HCT116 (cell line): ENCODE results near the gene FNDC1. TPM values are rescaled to one million over a fixed set of nuclear protein-coding genes. Genes with fewer than 3 reads are reported as not detected.

Experiments used
- ATAC-seq: fragments of 200-7000 bp; cut with Tn5 transposase; 2 replicates; pipeline ENCODE4 v1.9.1; 2020; ENCODE audit warnings: mild to moderate bottlenecking, moderate library complexity
- Bru-seq: library from RNA; stranded (reverse); fragments of 400-500 nt; gene quantifications from one replicate; lab custom pipeline; 2021; lab: Mats Ljungman, UMichigan
- BruChase-seq, 2 experiments: library from RNA; stranded (reverse); fragments of 400-500 nt; gene quantifications; one replicate each; lab custom pipeline; 2021; lab: Mats Ljungman, UMichigan
- BruUV-seq: library from RNA; stranded (reverse); fragments of 400-500 nt; replicated peaks from 2 replicates; lab custom pipeline; 2021; lab: Mats Ljungman, UMichigan
- CTCF ChIA-PET: fragments of 300-600 bp; sonication (Branson Sonifier 250); formaldehyde crosslinking; loops from one replicate; lab custom pipeline; 2021; ENCODE audit warnings: antibody characterized with exemption; lab: Charles Lee
- POLR2A ChIA-PET: fragments of 300-600, 350-600 bp; sonication (Branson Sonifier 250); formaldehyde crosslinking; loops from one replicate; lab custom pipeline; 2021; ENCODE audit warnings: antibody characterized with exemption; lab: Charles Lee
- RAD21 ChIA-PET, 2 experiments: fragments of 300-600 bp; sonication (Branson Sonifier 250); formaldehyde crosslinking; loops; one replicate each; lab custom pipeline; 2023; ENCODE audit warnings: low total read pairs in 2 of 2; ENCODE audit not compliant: uncharacterized antibody in 2 of 2, unreplicated experiment in 2 of 2, low non-redundant PET in 1 of 2; lab: Charles Lee
- DNase-seq: peaks from one replicate; pipeline ENCODE4 v3.0.0-alpha.2; 2010; ENCODE audit warnings: low read depth, low spot score
- H2AFZ ChIP-seq: fragments of 200-600 bp; shearing (Covaris generic), sonication (generic); 2 replicates; pipeline ENCODE4 v1.6.1; 2017; ENCODE audit warnings: low read depth, mixed run types, mixed read lengths, antibody characterized with exemption, low read length; ENCODE audit not compliant: poor library complexity, severe bottlenecking
- H3K27ac ChIP-seq: 2 replicates; pipeline ENCODE4 v1.5.1; 2012; ENCODE audit warnings: low read depth, low read length
- H3K27me3 ChIP-seq: fragments of 200-600 bp; sonication (generic); 2 replicates; pipeline ENCODE4 v1.6.1; 2016; ENCODE audit warnings: mixed run types, low read length, mixed read lengths; ENCODE audit not compliant: insufficient read depth
- H3K36me3 ChIP-seq, 2 experiments: fragments of 200-500 bp in 1 of 2; fragments of 200-600 bp in 1 of 2; sonication (Bioruptor generic) in 1 of 2; sonication (generic) in 1 of 2; 2 replicates each; pipeline versions ENCODE4 v1.5.1 to v1.6.1; 2014 to 2016; ENCODE audit warnings: low read length in 2 of 2, inconsistent platforms in 1 of 2, mixed read lengths in 1 of 2, mixed run types in 1 of 2; ENCODE audit not compliant: insufficient read depth in 2 of 2, control insufficient read depth in 1 of 2
- H3K4me1 ChIP-seq, 2 experiments: fragments of 200-600 bp in 1 of 2; sonication (generic) in 1 of 2; 2 replicates each; pipeline versions ENCODE4 v1.5.1 to v1.6.1; 2012 to 2017; ENCODE audit warnings: low read length in 2 of 2, inconsistent platforms in 1 of 2, mild to moderate bottlenecking in 1 of 2, mixed read lengths in 1 of 2, mixed run types in 1 of 2, moderate library complexity in 1 of 2; ENCODE audit not compliant: insufficient read depth in 2 of 2, control insufficient read depth in 1 of 2
- H3K4me2 ChIP-seq: fragments of 200-600 bp; sonication (generic); 2 replicates; pipeline ENCODE4 v1.6.1; 2017; ENCODE audit warnings: mixed run types, low read length, mixed read lengths
- H3K4me3 ChIP-seq, 2 experiments: fragments of 200-600 bp in 1 of 2; sonication (generic) in 1 of 2; replicated peaks in 1 of 2; 2 replicates each; pipeline ENCODE4 v1.5.1; 2011 to 2016; ENCODE audit warnings: low read length in 2 of 2, control low read depth in 1 of 2, low read depth in 1 of 2, mild to moderate bottlenecking in 1 of 2, mixed read lengths in 1 of 2, mixed run types in 1 of 2
- H3K79me2 ChIP-seq: fragments of 200-600 bp; sonication (generic); 2 replicates; pipeline ENCODE4 v1.6.1; 2017; ENCODE audit warnings: mild to moderate bottlenecking, mixed run types, low read length, moderate library complexity, mixed read lengths; ENCODE audit not compliant: insufficient read depth
- H3K9ac ChIP-seq: fragments of 200-600 bp; sonication (generic); 2 replicates; pipeline ENCODE4 v1.6.1; 2016; ENCODE audit warnings: low read length, mixed read lengths
- H3K9me2 ChIP-seq: fragments of 200-600 bp; sonication (generic), shearing (Covaris generic); 2 replicates; pipeline ENCODE4 v1.6.1; 2017; ENCODE audit warnings: mixed run types, mild to moderate bottlenecking, moderate library complexity; ENCODE audit not compliant: insufficient read depth
- H3K9me3 ChIP-seq, 2 experiments: fragments of 200-500 bp in 1 of 2; fragments of 200-600 bp in 1 of 2; sonication (Bioruptor generic) in 1 of 2; sonication (generic) in 1 of 2; 2 replicates each; pipeline ENCODE4 v1.6.1; 2014 to 2017; ENCODE audit warnings: low read length in 2 of 2, mixed read lengths in 2 of 2, inconsistent platforms in 1 of 2, low read depth in 1 of 2, mild to moderate bottlenecking in 1 of 2, mixed run types in 1 of 2, moderate library complexity in 1 of 2; ENCODE audit not compliant: control insufficient read depth in 1 of 2, insufficient read depth in 1 of 2
- H4K20me1 ChIP-seq: fragments of 200-600 bp; sonication (generic), shearing (Covaris generic); 2 replicates; pipeline ENCODE4 v1.6.1; 2017; ENCODE audit warnings: mixed run types, mild to moderate bottlenecking, moderate library complexity; ENCODE audit not compliant: insufficient read depth
- CEBPB ChIP-seq: IDR thresholded peaks from 2 replicates; pipeline ENCODE4 v1.6.1; 2012; ENCODE audit warnings: low read depth
- EZH2phosphoT487 ChIP-seq: fragments of 200-600 bp; IDR thresholded peaks from 2 replicates; pipeline ENCODE4 v1.6.1; 2018; ENCODE audit warnings: antibody characterized with exemption, borderline replicate concordance
- POLR2A ChIP-seq: IDR thresholded peaks from 2 replicates; pipeline ENCODE4 v1.7.0; 2011; ENCODE audit warnings: borderline replicate concordance; ENCODE audit not compliant: insufficient read depth, insufficient read length; ENCODE audit errors: extremely low read depth
- RAD21 ChIP-seq: IDR thresholded peaks from 2 replicates; pipeline ENCODE4 v1.6.1; 2012; ENCODE audit warnings: low read depth, mild to moderate bottlenecking
- SIN3A ChIP-seq: IDR thresholded peaks from 2 replicates; pipeline ENCODE4 v1.6.1; 2012; ENCODE audit warnings: low read depth
- SRF ChIP-seq: IDR thresholded peaks from 2 replicates; pipeline ENCODE4 v1.6.1; 2012; ENCODE audit warnings: low read depth
- TCF7L2 ChIP-seq: IDR thresholded peaks from 2 replicates; pipeline ENCODE4 v1.7.0; 2011; ENCODE audit warnings: borderline replicate concordance, inconsistent platforms; ENCODE audit not compliant: insufficient read depth, insufficient read length; ENCODE audit errors: extremely low read depth
- YY1 ChIP-seq: IDR thresholded peaks from 2 replicates; pipeline ENCODE4 v1.6.1; 2011; ENCODE audit warnings: low read length, low read depth, moderate library complexity, mild to moderate bottlenecking; ENCODE audit not compliant: insufficient replicate concordance; ENCODE audit errors: extremely low read depth
- intact Hi-C: fragments of 100-400 bp; cut with micrococcal nuclease; formaldehyde crosslinking; loops from 2 replicates; pipeline ENCODE4 v1.10.0; 2022
- long read RNA-seq: library from polyadenylated mRNA; unstranded; transcript quantifications from one replicate; pipeline ENCODE4 v2.0.0, GENCODE V29; 2021; ENCODE audit not compliant: unreplicated experiment
- polyA plus RNA-seq: library from polyadenylated mRNA; unstranded; fragments of >200 nt; gene quantifications from 2 replicates; pipeline ENCODE4 v1.2.1, GENCODE V29; 2012; ENCODE audit warnings: missing spikeins
- total RNA-seq: library from RNA; stranded (reverse); gene quantifications from one replicate; pipeline ENCODE4 v1.2.1, GENCODE V29; 2021; ENCODE audit not compliant: unreplicated experiment
- TF ChIP-seq, protein P1 (sequence below), 3 experiments: fragments of 200-600 bp in 1 of 3; sonication (generic) in 1 of 3; IDR thresholded peaks in 2 of 3; conservative IDR thresholded peaks in 1 of 3; 2 replicates each; pipeline ENCODE4 v1.5.1; 2012 to 2017; ENCODE audit warnings: low read depth in 2 of 3, low read length in 2 of 3, antibody characterized with exemption in 1 of 3, borderline replicate concordance in 1 of 3, control low read depth in 1 of 3, mild to moderate bottlenecking in 1 of 3, mixed read lengths in 1 of 3, mixed run types in 1 of 3, moderate library complexity in 1 of 3; ENCODE audit not compliant: insufficient read depth in 1 of 3
- TF ChIP-seq, protein P2 (sequence below): IDR thresholded peaks from 2 replicates; pipeline ENCODE4 v1.6.1; 2012
- TF ChIP-seq, protein P3 (sequence below): IDR thresholded peaks from 2 replicates; pipeline ENCODE4 v1.6.1; 2011; ENCODE audit warnings: mild to moderate bottlenecking, low read length, moderate library complexity; ENCODE audit not compliant: insufficient replicate concordance; ENCODE audit errors: extremely low read depth

FNDC1 gene
- total RNA-seq (0.07 TPM), Bru-seq, nascent RNA (percentile 12 among the genes with signal in this experiment), BruChase-seq, experiment 1, labeled RNA remaining after a 6-hour chase (percentile 4 among the genes with signal in this experiment), BruChase-seq, experiment 2, labeled RNA remaining after a 2-hour chase (percentile 13 among the genes with signal in this experiment)
- 0.04 and 0.05 TPM in 2 replicates for polyA plus RNA-seq
- long read RNA-seq, partial matches to known transcripts, result 0 of 1 reads
- long read RNA-seq, other reads (novel, unspliced or antisense), result 1 of 1 reads

DNA sequence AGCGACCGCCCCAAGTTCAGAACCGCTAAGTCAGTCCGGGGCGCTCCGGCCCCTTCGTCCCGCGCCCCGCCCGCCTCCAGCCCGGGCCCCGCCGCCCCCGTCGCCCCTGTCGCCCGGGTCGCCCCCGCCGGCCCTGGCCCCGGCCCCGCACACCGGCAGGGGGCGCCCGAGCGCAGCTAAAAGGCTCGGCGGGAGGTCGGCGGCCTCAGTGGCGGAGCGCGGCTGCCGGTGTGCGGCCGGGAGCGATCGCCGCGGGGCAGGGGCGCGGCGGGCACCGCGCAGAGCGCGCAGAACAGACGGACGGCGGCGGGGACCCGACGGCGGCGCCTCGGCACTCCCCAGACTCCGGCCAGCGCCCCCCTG, at the start of gene FNDC1:
TSS of gene FNDC1 (plus strand) at position 208 of the 363 bp plus-strand sequence. CDS start 197 bp downstream, outside the sequence.
- H4K20me1 ChIP-seq, result no peaks in the 10 kb centered on the region
- peaks cover 23% of the 10 kb centered on the region; the same call in 1 of the 2 replicates for H3K27me3 ChIP-seq
- CTCF ChIA-PET, result no interaction called here
- DNase-seq (no peak), ATAC-seq (peak; percentile 83)
- H3K36me3 ChIP-seq, result no peaks in the 10 kb centered on the region
- RAD21 ChIA-PET, result no interaction called here
- no peak within 1 kb of the TSS for H3K27ac ChIP-seq
- no TSS peak for BruUV-seq
- POLR2A ChIA-PET, result no interaction called here
- no peaks in the 10 kb centered on the region for H3K9me2 ChIP-seq
- no peaks in the 10 kb centered on the region for H3K9me3 ChIP-seq
- H3K9ac ChIP-seq, result no peak within 1 kb of the TSS
- no peak within 1 kb of the TSS for H3K4me2 ChIP-seq
- intact Hi-C loops, result no loop called here
- H3K79me2 ChIP-seq, result no peaks in the 10 kb centered on the region
- no peaks in the 10 kb centered on the region for H3K4me1 ChIP-seq
- TF ChIP-seq EZH2phosphoT487 (no peak), TCF7L2 (no peak), RAD21 (0 out of 2 replicates have a peak, but pooled peaks have one; percentile 15), POLR2A (no peak), SRF (no peak), SIN3A (no peak), YY1 (no peak), CEBPB (no peak)
- TF ChIP-seq, protein P1, sequence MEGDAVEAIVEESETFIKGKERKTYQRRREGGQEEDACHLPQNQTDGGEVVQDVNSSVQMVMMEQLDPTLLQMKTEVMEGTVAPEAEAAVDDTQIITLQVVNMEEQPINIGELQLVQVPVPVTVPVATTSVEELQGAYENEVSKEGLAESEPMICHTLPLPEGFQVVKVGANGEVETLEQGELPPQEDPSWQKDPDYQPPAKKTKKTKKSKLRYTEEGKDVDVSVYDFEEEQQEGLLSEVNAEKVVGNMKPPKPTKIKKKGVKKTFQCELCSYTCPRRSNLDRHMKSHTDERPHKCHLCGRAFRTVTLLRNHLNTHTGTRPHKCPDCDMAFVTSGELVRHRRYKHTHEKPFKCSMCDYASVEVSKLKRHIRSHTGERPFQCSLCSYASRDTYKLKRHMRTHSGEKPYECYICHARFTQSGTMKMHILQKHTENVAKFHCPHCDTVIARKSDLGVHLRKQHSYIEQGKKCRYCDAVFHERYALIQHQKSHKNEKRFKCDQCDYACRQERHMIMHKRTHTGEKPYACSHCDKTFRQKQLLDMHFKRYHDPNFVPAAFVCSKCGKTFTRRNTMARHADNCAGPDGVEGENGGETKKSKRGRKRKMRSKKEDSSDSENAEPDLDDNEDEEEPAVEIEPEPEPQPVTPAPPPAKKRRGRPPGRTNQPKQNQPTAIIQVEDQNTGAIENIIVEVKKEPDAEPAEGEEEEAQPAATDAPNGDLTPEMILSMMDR (IDR thresholded peaks at IDR 0.05 in 2 of 3, conservative IDR thresholded peaks at IDR 0.05 in 1 of 3; ENCODE audit: borderline replicate concordance in 1 of 3, insufficient read depth in 1 of 3, low read depth in 2 of 3, low read length in 2 of 3), result peak in 1 of 3 experiments; percentile 25; a peak in 1 of 6 replicates
- TF ChIP-seq, protein P2, sequence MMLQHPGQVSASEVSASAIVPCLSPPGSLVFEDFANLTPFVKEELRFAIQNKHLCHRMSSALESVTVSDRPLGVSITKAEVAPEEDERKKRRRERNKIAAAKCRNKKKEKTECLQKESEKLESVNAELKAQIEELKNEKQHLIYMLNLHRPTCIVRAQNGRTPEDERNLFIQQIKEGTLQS, result no peak
- TF ChIP-seq, protein P3, sequence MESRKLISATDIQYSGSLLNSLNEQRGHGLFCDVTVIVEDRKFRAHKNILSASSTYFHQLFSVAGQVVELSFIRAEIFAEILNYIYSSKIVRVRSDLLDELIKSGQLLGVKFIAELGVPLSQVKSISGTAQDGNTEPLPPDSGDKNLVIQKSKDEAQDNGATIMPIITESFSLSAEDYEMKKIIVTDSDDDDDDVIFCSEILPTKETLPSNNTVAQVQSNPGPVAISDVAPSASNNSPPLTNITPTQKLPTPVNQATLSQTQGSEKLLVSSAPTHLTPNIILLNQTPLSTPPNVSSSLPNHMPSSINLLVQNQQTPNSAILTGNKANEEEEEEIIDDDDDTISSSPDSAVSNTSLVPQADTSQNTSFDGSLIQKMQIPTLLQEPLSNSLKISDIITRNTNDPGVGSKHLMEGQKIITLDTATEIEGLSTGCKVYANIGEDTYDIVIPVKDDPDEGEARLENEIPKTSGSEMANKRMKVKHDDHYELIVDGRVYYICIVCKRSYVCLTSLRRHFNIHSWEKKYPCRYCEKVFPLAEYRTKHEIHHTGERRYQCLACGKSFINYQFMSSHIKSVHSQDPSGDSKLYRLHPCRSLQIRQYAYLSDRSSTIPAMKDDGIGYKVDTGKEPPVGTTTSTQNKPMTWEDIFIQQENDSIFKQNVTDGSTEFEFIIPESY, result no peak
- TF ChIP-seq, all 23 proteins: peak for 2
- Histone ChIP-seq H3K4me3 (no peak within 1 kb of the TSS), H2AFZ (no peak within 1 kb of the TSS)
